Endometrium (tissue), 2 donors: ENCODE results near the gene JMJD8.

ENCODE experiments used
- FAIRE-seq: peaks from 2 replicates; lab custom pipeline; 2012; peaks lifted over from hg19 to GRCh38; lab: Jason Lieb, UNC
- donor health status: control.
- donor health status: control.

Gene JMJD8

DNA sequence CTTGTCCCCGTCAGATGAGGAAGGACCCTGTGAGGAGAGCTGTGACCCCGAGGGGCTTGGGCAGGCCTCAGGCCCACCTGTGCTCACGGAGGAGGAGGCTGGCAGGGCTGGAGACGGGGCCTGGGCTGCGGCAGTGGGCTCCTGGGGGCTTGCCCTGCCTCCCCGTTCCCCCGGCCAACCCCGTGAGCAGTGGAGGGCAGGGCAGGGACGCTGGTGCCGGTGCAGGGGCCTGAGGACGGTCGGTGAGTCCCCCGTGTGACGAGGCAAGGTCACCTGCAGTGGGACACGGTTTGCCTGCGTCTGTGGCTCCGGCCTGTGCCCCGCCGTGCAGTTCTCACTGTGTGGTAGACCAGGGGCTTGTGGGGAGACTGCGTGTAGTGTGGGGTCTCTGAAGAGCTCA is 24.5 kb downstream of the JMJD8 start:
- FAIRE-seq, result no peak

GRCh38 chr16:658679-659571 is 25.2 kb downstream of the JMJD8 start:
- FAIRE-seq, result no peak

GRCh38 chr16:657487-657886 is 26.6 kb downstream of the JMJD8 start:
- no peak for FAIRE-seq

DNA sequence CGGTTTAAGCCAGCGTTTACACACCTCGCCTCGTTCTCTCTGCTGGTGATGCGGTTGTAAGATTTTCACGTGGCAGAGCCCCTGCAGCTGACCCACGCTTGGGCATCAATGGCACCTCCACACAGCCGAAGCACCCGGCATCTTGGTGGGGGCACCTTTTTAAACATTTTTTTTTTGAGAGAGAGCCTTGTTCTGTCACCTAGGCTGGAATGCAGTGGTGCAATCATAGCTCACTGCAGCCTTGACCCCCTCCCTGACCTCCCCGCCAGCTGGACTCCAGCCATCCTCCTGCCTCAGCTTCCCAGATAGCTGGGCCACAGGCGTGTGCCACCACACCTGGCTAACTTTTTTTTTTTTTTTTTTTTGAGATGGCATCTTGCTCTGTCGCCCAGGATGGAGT is 30.1 kb downstream of the JMJD8 start:
- FAIRE-seq, result no peak

GRCh38 chr16:652454-653305 is 31.5 kb downstream of the JMJD8 start:
- FAIRE-seq, result no peak

GRCh38 chr16:651844-652243 is 32.3 kb downstream of the JMJD8 start:
- no peak for FAIRE-seq

- no peak for FAIRE-seq
Measured at GRCh38 chr16:649631-650030, 34.5 kb downstream of the JMJD8 start.

DNA sequence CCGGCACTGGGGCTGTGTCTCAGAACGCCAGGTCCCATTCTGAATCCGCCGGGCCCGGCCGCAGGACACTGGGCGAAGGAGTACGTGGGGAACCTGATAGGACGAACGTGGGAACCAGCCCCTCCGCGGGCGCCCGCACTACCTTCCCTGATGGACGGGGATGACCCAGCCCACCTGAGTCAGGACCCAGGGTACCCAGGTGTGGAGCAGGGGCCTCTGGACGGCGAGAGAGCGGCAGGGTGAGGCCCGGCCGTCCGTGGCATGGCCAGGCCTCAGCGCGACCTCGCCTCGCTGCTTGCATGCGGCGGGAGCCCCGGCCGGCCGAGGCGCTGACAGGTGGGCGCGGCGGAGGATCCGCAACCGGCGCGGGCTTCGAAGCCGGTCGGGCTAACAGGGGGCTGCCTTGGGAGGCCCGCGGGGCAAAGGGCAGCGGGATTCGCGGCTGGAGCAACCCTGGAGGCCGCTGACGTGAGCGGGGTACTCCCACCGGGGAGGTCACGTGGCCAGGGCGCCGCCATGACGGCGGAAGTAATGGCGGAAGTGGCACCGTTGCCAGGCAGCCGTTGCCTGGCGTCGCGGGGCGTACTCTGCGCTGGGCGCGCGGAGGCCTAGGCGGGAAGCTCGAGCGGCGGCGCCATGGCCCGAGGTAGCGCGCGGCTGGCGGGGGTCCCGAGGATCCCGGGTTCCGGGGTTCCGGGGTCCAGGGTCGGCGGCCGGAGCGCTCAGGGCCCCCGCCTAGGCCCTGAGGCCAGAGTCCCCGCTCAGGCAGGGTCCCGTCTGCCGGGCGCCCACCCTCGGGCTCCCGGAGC is 35.1 kb downstream of the JMJD8 start, which contains the start of gene WDR90:
WDR90 (plus strand) TSS at position 585 of the 809 bp plus-strand sequence; CDS start at position 637, 52 bp downstream.
- no peak for FAIRE-seq

DNA sequence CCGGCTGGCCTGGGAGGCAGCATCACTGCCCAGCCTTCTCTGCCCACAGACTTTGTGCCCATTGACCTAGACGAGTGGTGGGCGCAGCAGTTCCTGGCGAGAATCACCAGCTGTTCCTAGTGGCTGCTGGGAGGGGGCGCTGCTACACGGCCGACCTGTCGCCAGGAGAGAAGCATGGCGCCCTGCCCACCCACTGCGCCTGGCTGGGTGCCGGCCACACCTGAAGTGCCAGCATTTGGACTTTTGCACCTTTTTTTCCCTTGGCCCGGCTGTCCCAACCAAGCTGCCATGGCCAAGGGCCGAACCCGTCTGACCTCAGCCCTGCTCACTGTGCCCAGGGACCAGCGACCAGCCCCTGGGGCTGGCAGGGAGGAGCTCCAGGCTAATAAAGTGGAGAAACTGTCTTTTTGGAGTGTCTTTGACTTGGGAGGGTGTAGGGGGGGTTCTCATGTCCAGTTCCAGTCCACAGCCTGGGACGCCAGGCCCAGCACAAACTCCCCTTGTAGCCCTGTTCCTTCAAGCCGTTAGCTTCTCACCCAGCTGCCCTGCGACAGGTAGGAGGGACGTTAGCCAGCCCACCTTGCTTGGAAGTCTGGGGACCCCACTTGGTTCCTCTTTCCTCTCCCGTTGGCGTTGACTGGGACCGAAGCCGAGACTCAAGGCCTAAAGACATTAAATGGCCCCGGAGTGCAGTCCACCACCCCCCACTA is 35.9 kb downstream of the JMJD8 start:
- FAIRE-seq, result no peak

DNA sequence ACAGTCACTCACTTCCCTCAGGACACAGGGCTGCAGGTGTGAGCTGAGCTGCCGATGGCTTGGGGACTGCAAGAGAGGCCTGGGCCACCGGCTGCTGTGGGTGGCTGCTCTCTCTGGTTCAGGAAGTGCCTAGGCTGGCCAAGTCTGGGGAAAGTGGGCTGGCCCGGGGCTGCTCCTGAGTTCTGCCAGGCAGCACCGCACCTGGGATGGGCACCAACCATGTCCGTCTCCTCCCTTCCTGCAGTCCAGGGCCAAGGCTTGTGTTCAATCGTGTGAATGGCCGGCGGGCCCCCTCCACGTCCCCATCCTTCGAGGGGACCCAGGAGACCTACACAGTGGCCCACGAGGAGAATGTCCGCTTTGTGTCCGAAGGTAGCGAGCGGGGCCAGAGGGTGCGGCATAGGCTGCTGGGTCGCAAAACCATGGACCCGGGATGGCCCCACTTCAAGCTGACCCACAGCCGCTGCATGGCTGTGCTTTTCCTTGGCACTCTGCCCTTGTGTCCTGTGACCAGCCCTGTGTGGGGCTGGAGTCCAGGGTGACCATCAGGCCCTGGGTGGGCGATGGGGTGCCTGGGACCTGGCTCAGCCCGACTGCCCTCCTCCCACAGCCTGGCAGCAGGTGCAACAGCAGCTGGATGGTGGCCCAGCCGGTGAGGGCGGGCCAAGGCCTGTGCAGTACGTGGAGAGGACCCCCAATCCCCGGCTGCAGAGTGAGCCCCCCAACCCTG is 36.8 kb downstream of the JMJD8 start:
- no peak for FAIRE-seq

- no peak for FAIRE-seq
Measured at GRCh38 chr16:646679-647172, 37.4 kb downstream of the JMJD8 start.

- FAIRE-seq, result no peak
Measured at GRCh38 chr16:645852-646678, 38.1 kb downstream of the JMJD8 start.

GRCh38 chr16:644556-644955 is 39.6 kb downstream of the JMJD8 start:
- no peak for FAIRE-seq

DNA sequence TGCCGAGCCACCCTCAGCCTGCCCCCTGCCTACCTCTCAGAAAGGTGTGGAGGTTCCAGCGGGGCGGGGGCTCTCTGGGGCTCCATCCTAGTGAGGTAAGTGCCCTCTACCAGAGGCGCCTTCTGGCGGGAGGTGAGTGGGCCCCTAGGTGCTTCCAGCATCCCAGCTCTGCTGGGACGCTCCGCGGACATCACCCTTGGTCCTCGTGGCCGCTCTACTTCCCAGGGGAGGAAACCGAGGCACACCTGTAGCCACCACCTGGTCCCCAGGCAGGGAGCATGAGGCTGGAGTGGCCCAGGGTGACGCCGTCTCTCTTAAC is 41.1 kb downstream of the JMJD8 start:
- no peak for FAIRE-seq

DNA sequence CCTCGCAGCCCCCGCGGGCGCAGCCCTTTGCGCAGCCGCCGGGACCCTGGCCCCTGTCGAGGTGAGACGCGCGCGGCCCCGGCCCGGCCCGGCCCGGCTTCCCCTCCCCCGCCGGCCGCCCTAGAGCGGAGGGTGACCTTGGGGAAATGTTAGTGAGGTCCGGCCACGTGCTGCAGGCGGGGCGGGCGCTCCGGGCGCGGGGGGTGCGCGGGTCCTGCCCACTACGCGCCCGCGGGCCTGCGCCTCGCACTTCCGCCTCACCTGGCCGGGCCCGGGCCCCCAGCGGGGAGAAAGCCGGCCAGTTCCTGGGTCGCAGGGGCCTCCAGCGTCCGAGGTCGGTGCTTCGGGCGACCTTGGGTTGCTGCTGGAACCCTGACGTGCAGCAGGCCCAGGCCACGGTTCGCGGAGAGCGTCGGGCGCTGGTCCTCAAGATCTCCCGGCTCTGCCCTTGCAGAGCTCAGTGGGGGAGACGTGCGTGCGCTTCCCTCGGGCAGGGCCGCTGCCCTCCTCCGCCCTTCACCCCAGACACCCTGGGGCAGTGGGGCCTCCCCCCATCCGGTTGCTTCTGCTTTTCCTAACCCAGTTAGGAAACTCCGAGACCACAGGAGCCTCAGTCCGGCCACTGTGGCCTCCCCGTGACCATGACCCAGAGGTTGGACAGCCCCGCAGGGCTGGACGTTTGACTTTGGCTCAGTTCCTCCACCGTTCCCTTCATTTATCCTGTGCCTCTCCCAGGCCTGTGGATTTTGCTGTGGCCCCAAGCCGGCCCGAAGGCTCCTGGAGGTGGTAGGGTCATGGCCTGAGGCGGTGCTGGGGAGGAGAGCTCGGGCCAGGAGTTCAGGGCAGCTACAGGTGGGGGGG is 41.7 kb downstream of the JMJD8 start:
- FAIRE-seq, result no peak

- no peak for FAIRE-seq
Measured at GRCh38 chr16:641326-642188, 42.6 kb downstream of the JMJD8 start, which contains the start of gene MCRIP2. MCRIP2 (plus strand) TSS chr16:641828; CDS start chr16:641992, 164 bp downstream.

DNA sequence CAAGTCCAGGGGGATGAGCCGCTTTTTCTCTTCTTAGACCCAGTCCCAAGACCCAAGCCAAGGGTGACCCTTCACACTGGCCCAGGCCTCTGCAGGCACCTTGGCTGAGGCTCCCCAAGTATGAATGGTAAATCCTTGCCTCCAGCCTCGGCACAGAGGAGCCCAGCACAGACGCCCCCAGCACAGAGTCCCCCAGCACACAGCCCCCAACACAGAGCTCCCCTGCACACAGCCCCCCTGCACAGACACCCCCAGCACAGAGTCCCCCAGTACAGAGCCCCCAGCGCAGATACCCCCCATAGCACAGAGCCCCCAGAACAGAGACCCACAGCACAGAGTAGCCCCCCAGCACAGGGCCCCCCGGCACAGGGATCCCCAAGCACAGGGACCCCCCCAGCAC is 43.5 kb downstream of the JMJD8 start:
- FAIRE-seq, result no peak

GRCh38 chr16:638836-639235 is 45.3 kb downstream of the JMJD8 start:
- FAIRE-seq, result no peak
